Fibroblast of villous mesenchyme (primary cell): ENCODE results near the gene IZUMO1. TPM values are rescaled to one million over a fixed set of nuclear protein-coding genes. Genes with fewer than 3 reads are reported as not detected.

ENCODE experiments used
- DNase-seq: peaks from one replicate; pipeline ENCODE4 v3.0.0-alpha.2; 2010; ENCODE audit warnings: low read depth
- H3K4me3 ChIP-seq: 2 replicates; pipeline ENCODE4 v1.5.1; 2011; ENCODE audit warnings: low read depth, mild to moderate bottlenecking, low read length
- total RNA-seq: library from RNA; depleted of rRNA; stranded (reverse); fragments of >200 nt; gene quantifications from 2 replicates; pipeline ENCODE4 v1.2.3, GENCODE V29; 2012
- TF ChIP-seq, protein P1 (sequence below): IDR thresholded peaks from 2 replicates; pipeline ENCODE4 v1.5.1; 2012; ENCODE audit warnings: low read depth, mild to moderate bottlenecking, low read length; ENCODE audit not compliant: insufficient read depth

Gene IZUMO1
- total RNA-seq, 1 donor, result under 0.01 TPM

DNA sequence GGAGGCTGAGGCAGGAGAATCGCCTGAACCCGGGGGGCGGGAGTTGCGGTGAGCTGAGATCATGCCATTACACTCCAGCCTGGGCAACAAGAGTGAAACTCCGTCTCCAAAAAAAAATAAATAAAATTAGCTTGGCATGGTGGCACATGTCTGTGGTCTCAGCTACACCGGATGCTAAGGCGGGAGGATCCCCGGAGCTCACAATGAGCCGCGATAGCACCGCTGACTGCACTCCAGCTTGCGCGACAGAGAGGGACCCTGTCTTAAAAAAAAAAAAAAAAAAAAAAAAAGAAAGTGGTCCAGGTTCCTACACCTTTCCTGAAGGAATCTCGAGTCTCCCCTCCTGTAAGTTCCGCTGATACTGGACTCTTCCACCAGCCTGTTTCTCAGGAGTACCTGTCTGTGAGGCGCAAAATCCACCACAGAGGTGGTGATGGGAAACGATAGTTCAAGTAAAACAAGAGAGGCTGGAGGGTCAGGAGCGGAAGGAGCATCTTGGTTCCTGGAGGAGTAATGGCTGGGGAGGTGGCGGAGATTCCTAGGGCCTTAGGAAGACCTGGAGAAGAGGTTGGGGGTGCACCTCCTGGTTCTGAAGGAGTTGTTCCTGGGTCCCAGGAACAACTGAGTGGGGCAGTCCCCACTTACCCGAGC is 5.3 kb upstream of the IZUMO1 start:
- DNase-seq, result no peak
- H3K4me3 ChIP-seq, result peak overlapping the region; percentile 52
- TF ChIP-seq, protein P1, sequence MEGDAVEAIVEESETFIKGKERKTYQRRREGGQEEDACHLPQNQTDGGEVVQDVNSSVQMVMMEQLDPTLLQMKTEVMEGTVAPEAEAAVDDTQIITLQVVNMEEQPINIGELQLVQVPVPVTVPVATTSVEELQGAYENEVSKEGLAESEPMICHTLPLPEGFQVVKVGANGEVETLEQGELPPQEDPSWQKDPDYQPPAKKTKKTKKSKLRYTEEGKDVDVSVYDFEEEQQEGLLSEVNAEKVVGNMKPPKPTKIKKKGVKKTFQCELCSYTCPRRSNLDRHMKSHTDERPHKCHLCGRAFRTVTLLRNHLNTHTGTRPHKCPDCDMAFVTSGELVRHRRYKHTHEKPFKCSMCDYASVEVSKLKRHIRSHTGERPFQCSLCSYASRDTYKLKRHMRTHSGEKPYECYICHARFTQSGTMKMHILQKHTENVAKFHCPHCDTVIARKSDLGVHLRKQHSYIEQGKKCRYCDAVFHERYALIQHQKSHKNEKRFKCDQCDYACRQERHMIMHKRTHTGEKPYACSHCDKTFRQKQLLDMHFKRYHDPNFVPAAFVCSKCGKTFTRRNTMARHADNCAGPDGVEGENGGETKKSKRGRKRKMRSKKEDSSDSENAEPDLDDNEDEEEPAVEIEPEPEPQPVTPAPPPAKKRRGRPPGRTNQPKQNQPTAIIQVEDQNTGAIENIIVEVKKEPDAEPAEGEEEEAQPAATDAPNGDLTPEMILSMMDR, result no peak

DNA sequence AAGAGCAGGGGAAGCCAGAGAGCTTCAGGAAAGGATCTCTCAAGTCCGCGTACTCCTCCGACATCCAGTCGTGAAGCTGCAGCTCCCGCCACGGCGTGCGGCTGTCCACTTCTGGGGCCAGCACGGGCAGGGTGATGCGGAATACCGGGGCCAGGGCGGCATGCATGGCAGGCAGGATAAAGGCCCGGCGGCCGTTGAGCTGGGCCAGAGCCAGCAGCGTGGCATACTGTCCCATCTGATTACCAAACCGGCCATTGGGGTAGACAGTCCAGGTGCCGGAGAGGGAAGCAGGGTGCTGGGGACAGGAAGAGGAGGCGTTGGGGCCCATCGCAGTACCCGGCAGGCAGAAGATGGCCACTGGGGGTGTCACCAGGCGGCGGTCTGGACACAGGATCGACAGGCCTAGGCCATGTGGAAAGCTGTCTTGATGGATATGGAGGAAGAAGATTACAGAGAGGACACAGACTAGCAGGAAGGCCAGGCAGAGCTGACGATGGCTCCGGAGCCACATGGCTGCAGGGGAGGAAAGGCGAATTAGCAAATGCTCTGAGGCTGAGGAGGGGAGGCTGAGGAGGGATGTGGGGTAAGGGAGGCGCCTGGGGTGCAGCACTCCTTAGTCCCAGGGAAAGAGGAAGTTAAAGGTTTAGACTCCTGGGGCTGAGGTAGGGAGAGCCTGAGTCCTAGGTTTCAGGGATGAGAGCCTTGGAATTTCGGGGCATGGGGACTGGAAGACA is 4.2 kb upstream of the IZUMO1 start:
- DNase-seq, result no peak
- no peak overlapping the region for H3K4me3 ChIP-seq
- TF ChIP-seq, protein P1, result no peak

DNA sequence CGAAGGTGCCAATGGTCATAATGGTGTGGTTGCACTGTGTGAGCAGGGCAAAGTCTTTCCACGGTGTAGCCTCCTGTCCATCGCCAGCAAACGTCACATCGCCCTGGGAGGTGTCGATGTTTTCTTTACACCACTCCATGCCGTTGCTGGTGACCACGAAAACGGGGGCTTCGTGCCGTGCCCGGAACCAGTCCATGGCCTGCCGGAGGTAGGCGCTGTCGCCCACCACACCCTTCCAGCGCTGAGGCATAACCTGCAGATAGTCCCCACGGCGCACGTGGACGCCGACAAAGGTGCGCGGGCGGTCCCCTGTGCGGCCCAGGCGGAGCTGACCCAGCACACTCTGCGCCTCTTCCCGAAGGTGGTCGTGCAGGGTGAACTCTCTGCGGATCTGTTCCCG is 3.6 kb upstream of the IZUMO1 start:
- no peak for DNase-seq
- H3K4me3 ChIP-seq, result no peak overlapping the region
- TF ChIP-seq, protein P1, result no peak

DNA sequence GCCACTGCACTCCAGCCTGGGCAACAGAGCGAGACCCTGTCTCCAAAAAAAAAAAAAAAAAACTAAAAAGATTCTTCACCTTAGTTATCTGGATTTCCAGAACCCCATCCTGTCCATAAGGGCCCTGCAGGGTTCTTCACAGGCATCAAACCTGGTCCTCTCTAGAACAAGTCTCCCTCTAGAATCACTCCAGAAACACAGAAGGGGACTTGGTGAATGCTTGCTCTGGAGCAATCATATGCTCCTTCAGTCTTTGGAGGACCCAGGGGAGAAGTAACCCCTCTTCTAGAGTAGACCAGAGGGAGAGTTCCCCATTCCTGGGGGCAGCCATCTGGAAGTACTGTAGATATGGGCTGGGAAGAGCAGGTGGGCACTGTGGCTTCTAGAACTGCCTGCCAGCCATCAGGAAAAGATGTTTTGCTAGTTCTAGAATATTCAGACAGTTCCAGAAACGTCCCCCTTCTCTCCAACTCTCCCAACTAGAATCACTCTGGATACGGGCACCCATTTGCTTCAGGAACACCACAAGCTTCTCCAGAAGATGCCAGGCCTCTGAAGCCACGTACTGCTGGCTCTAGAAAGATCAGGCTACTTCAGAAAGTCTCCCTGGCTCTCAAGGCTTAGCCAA is 3.0 kb upstream of the IZUMO1 start:
- DNase-seq, result no peak
- no peak overlapping the region for H3K4me3 ChIP-seq
- TF ChIP-seq, protein P1, result no peak

DNA sequence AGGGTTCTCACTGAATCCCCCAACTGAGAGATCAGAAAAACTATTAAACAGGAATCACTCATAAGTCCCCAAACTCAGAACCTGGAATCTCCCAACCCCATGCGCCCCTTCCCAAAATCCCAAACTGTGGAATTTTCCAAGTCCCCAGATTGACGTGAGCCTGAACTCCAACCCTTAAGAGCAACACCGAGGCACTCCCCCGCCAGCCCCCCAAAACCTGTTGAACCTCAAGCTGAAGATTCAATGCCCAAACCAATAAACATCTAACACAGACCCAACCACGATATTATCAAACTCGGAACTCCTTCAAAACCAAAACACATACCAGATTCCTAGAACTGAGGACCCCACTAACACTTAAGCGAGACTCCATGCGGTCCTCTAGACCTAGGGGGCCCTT is 599 bp downstream of the IZUMO1 start:
- DNase-seq, result no peak
- no peak overlapping the region for H3K4me3 ChIP-seq
- TF ChIP-seq, protein P1, result no peak

DNA sequence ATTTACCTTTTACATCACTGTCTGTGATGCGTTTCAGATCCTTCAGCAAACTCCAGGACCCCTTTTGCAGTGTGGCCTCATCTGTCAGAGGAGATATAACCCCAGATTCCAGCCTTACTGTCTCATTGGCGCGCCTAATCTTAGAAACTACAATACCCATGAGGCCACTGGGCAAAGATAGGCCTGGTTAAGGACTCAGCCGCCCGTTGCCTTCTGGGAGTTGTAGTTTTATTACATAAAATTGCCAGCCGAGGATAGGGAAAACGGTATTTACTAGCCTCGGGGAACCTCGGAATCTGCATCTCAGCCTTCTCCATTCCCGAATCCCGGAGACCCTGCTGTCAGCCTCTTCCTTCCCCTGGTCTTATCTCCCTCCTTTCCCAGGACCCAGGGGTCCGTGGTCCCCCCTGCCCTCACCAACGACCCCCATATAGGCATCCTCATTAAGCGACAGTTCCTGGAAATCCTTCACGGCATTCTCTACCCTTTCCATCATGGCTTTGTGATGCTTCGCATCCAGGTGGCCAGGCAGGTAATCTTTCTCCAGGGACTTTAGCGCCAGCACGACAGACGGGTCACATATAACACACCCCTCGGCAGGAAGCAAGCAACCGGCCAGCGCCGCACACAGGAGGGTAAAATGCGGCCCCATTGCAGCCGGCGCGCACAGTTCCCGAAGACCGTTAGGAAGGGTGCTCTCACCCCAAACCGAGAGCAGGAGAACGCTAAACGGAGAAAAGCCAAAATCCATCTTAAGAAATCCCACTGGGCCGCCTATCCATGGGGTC is 1.3 kb downstream of the IZUMO1 start:
- TF ChIP-seq, protein P1, result no peak
- H3K4me3 ChIP-seq, result no peak overlapping the region
- DNase-seq, result peak; percentile 66
